NCI-H146 treated with DMSO at 0.1 percent for 48 hours (cell line): ENCODE measurements around the gene PPHLN1.

ENCODE experiments used
- DNase-seq: peaks from one replicate; lab custom pipeline; 2025; ENCODE audit not compliant: unreplicated experiment; lab: John Stamatoyannopoulos, UW

The PPHLN1 gene

GRCh38 chr12:42432517-42433140, 106.7 kb downstream of the PPHLN1 start:
- no peak for DNase-seq

DNA sequence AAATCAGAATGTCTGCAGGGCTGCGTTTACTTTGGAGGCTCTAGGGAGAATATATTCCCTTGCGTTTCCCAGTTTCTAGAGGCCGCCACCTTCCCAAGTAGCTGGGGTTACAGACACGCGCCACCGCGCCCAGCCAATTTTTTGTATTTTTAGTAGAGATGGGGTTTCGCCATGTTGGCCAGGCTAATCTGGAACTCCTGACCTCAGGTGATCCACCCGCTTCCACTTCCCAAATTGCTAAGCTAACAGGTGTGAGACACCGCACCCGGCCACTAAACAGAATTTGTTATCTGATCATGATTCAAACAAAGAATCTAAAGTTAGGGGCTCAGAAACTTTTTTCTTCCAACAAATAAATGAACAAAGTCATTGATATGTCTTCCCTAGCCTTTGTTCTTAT, 114.6 kb downstream of the PPHLN1 start:
- DNase-seq: no peak

GRCh38 chr12:42442311-42442759, 116.4 kb downstream of the PPHLN1 start:
- no peak for DNase-seq

DNA sequence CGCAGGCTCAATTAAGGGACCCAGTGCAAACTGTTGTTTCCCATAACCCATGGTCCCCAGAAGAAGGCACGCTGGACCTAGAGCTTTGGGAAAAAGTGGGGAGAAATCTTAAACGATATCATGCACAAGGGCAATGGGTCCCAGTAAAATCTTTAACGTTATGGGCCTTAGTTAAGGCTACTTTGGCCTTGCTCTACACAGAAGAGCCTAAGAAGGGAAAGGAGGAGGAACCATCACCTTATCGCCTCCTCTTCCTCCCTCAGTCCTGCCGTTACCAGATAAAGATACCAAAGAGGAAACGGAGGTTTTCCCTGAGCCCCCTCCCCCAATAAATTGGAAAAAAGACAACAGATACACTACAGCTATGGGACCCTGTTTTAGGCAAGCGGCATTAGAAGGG, 116.9 kb downstream of the PPHLN1 start:
- DNase-seq: no peak

GRCh38 chr12:42444192-42444943, 118.4 kb downstream of the PPHLN1 start:
- no peak for DNase-seq

GRCh38 chr12:42445891-42446290, 119.9 kb downstream of the PPHLN1 start:
- DNase-seq: no peak

DNA sequence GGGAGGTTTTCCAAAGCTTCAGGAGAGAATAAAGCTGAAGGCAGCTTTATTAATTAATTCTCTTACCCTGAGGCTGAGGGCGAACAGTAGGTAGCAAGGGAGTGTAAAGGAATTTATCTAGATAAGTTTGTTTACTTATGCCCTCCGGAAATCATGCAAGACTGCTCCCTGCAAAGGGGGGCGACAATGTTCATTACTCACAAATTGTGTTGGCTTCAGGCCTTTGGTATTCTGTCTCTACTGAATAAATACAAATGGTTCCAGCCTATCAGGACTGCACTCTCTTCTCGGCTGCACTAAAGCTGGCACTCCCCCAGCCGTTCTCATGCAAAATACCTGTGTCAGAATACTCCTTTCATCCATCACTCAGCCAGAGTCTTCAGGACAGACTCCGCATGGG, 120.8 kb downstream of the PPHLN1 start:
- DNase-seq: no peak

GRCh38 chr12:42447371-42447786, 121.4 kb downstream of the PPHLN1 start:
- DNase-seq: no peak

DNA sequence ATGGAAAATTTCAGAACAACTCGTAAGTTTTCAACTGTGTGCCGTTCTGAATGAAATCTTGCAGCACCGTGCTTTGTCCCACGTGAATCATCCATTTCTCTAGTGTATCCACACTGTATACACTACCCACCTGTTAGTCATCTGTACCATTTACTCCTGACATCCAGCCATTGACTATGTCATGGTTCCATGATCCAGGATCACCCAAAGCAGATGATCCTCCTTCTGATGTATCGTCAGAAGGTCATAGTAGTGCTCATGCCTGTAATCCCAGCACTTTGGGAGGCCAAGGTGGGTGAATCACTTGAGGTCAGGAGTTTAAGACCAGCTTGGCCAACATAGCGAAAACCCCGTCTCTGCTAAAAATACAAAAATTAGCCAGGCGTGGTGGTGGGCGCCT, 122.9 kb downstream of the PPHLN1 start:
- no peak for DNase-seq

- DNase-seq: no peak
These were observed 124.3 kb downstream of the PPHLN1 start for GRCh38 chr12:42450248-42450647.

GRCh38 chr12:42458575-42458974, 132.6 kb downstream of the PPHLN1 start:
- no peak for DNase-seq

GRCh38 chr12:42459336-42459847, 133.4 kb downstream of the PPHLN1 start:
- no peak for DNase-seq

DNA sequence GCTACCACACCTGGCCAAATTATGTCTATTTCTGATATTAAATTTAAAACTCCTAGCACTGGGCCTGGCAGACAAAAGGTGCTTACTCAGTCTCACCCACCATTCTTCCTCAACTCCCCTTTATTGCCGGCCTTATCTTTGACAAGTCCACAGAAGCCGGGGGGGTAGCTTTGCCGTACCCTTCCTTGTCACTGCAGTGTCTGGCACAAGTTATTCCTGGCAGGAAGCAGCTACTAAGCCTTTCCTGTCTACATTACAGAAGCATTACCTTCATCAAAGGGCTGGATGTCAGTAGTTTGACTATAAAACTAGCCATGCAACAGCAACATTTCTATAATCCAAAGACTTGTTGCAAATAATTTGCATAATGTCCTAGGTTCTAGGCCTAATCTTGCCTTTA, 136.5 kb downstream of the PPHLN1 start:
- no peak for DNase-seq

GRCh38 chr12:42463671-42464070, 137.7 kb downstream of the PPHLN1 start:
- DNase-seq: no peak

- no peak for DNase-seq
These were observed 142.4 kb downstream of the PPHLN1 start for GRCh38 chr12:42468341-42468821.

DNA sequence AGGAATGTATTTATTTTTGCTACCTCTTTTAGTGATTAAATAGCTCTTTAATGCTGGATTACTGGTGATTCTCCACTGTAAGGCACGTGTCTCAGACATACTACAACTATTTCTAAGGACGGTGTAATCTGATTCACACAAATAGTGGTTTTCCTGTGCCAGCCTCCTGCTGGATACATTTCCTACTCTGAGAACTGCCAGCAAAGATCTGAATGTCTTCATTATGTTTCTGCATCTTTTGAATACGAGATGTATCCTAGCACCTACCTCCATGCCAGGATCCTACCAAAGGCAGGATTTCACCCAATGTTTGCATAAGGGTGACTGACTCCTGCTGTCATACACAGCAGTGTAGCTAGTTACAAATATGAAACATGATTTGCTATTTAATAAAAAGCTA, 143.0 kb downstream of the PPHLN1 start:
- DNase-seq: no peak

GRCh38 chr12:42469355-42470175, 143.6 kb downstream of the PPHLN1 start:
- DNase-seq: no peak

DNA sequence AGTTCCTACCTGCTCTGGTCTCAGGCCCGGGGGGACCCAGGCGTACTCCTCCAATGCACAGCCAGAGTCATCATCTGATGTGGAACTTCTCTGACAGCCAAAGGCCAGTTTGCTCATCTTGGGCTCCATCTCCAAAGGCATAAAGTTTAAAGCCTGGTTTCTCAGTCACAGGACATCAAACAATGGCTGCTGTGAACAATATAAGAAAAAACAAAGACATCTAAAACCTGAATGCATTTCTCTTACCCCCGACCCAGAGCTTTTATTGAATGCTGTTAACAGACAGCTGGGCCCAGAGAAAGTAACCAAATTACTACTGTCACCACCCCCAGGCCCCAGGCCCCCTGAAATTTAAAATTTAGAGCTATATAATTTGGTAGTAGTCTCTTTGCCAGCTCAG, 146.4 kb downstream of the PPHLN1 start:
- DNase-seq: no peak

DNA sequence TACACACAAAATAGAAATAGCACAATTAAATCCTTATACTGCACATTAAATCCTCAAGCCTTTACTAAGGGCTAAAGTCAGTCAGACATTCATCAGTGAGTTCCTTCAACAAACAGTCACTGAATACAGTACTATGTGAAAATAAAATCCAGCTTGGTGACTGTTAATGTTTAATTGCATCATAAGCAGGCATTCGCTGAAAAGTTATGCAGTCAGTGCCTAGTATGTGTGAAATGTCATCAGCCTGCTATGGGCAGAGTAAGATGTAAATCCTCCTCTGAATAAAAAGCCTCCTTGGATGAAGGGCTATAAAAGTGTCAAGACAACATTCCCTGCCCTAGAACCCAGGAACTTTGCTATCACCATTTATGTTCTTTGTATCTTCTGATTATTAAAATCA, 147.2 kb downstream of the PPHLN1 start:
- no peak for DNase-seq

GRCh38 chr12:42473561-42473960, 147.6 kb downstream of the PPHLN1 start:
- no peak for DNase-seq

DNA sequence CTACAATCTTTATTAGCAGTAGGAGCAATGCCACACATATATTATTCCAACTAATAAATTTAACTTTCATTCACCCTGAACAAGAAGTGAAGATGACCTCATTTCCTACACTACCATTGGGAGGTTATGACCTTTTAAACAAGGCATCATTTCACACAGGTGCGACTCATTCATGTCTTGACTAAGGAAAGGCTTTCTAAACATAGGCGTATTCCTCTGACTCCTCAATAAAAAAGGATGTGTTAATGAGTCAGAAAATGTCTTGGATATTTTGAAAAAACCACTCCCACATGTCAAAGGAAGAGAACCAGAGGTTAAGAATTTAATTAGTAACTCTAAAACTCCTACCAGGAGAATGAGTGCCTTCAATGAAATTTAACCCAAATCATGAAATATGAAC, 148.4 kb downstream of the PPHLN1 start:
- DNase-seq: no peak
